ENCODE data around the gene COG3. TPM values are rescaled to one million over a fixed set of nuclear protein-coding genes. Genes with fewer than 3 reads are reported as not detected.

The COG3 gene
- total RNA-seq, 2 experiments from 2014 or later = 22.3 to 28.9 TPM

DNA sequence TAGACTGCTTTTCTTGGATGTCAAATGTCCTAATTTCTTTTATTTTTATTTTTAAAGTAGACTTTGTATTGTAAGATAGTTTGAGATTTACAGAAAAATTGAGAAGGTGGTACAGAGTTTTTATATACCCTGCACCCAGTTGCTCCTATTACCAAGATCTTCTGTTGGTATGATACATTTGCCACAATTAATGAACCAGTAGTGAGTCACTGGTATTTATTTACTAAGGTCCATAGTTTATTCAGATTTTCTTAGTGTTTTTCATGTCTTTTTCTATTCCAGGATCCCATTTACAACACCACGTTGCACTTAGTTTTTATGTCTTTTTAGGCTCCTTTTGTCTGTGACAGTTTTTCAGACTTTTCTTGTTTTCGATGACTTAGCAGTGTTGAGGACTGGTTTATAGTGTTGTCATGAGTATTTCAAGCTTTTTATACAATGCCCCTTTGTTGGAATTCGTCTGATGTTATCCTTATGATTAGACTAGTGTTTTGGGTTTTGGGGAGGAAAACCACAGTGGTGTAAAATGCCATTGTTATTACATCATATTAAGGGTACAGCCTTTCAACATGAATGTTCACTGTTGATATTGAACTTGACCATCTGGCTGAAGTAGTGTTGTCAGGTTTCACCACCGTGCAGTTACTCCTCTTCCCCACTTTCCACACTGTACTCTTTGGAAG lies 35.9 kb downstream of the COG3 start:
- ChIA-PET POLR2A (no interaction called here), CTCF (ENCODE audit: unreplicated experiment) (no interaction called here)
- Histone ChIP-seq H4K20me1 (ENCODE audit: insufficient read depth, low read length) (no peaks in the 10 kb centered on the region), H3K79me2 (ENCODE audit: insufficient read depth, low read depth, low read length) (no peaks in the 10 kb centered on the region), H3K27ac (ENCODE audit: low read depth, low read length, poor library complexity, severe bottlenecking) (no peak overlapping the region), H3K4me2 (ENCODE audit: low read length) (no peak overlapping the region), H2AFZ (ENCODE audit: low read length) (no peak overlapping the region), H3K4me1 (ENCODE audit: insufficient read depth, low read length, poor library complexity, severe bottlenecking) (peaks cover 5% of the 10 kb centered on the region), H3K9me2 (ENCODE audit: insufficient read depth, low read length) (no peaks in the 10 kb centered on the region), H3K9me3 (ENCODE audit: low read length) (no peaks in the 10 kb centered on the region), H3K36me3 (ENCODE audit: insufficient read depth, low read length) (peaks cover 77% of the 10 kb centered on the region), H3K4me3 (ENCODE audit: low read depth, low read length, poor library complexity, severe bottlenecking) (no peak overlapping the region)
- no peak for DNase-seq (ENCODE audit: low spot score)
- TF ChIP-seq, protein P1, sequence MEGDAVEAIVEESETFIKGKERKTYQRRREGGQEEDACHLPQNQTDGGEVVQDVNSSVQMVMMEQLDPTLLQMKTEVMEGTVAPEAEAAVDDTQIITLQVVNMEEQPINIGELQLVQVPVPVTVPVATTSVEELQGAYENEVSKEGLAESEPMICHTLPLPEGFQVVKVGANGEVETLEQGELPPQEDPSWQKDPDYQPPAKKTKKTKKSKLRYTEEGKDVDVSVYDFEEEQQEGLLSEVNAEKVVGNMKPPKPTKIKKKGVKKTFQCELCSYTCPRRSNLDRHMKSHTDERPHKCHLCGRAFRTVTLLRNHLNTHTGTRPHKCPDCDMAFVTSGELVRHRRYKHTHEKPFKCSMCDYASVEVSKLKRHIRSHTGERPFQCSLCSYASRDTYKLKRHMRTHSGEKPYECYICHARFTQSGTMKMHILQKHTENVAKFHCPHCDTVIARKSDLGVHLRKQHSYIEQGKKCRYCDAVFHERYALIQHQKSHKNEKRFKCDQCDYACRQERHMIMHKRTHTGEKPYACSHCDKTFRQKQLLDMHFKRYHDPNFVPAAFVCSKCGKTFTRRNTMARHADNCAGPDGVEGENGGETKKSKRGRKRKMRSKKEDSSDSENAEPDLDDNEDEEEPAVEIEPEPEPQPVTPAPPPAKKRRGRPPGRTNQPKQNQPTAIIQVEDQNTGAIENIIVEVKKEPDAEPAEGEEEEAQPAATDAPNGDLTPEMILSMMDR (conservative IDR thresholded peaks at IDR 0.05; ENCODE audit: low read length) = no peak
- intact Hi-C loops (cut with micrococcal nuclease; ENCODE audit: unreplicated experiment) = no loop called here
- BruUV-seq (replicated peaks) = no TSS peak

DNA sequence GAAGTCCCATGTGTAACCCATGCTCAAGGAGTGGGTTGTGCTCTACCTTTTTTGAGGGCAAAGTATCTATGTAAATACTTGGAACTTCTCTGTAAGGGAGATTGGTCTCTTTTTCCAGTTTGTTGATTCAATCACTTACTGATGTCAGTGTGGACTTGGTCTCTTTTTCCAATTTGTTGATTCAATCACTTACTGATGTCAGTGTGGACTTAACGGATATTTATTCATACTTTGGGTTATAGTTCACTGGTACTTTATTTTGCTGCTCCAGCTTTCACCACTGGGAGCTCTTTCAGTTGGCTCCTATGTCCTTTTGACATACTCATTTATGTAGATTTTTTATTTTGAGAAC lies 36.4 kb downstream of the COG3 start:
- H3K4me2 ChIP-seq (ENCODE audit: low read length) = no peak overlapping the region
- no peaks in the 10 kb centered on the region for H3K9me2 ChIP-seq (ENCODE audit: insufficient read depth, low read length)
- TF ChIP-seq EZH2phosphoT487 (IDR thresholded peaks at IDR 0.05; ENCODE audit: borderline replicate concordance, low read depth, low read length) = no peak
- TF ChIP-seq, protein P1 (conservative IDR thresholded peaks at IDR 0.05; ENCODE audit: low read length) = no peak
- H3K4me3 ChIP-seq (ENCODE audit: low read depth, low read length, poor library complexity, severe bottlenecking) = no peak overlapping the region
- H4K20me1 ChIP-seq (ENCODE audit: insufficient read depth, low read length) = no peaks in the 10 kb centered on the region
- H3K79me2 ChIP-seq (ENCODE audit: insufficient read depth, low read depth, low read length) = no peaks in the 10 kb centered on the region
- ChIA-PET POLR2A (no interaction called here), CTCF (ENCODE audit: unreplicated experiment) (no interaction called here)
- no peaks in the 10 kb centered on the region for H3K9me3 ChIP-seq (ENCODE audit: low read length)
- no peak overlapping the region for H3K27ac ChIP-seq (ENCODE audit: low read depth, low read length, poor library complexity, severe bottlenecking)
- intact Hi-C loops (cut with micrococcal nuclease; ENCODE audit: unreplicated experiment) = no loop called here
- H3K4me1 ChIP-seq (ENCODE audit: insufficient read depth, low read length, poor library complexity, severe bottlenecking) = peaks cover 5% of the 10 kb centered on the region
- no peak overlapping the region for H2AFZ ChIP-seq (ENCODE audit: low read length)
- BruUV-seq (replicated peaks) = no TSS peak
- peaks cover 77% of the 10 kb centered on the region for H3K36me3 ChIP-seq (ENCODE audit: insufficient read depth, low read length)
- no peak for DNase-seq (ENCODE audit: low spot score)

DNA sequence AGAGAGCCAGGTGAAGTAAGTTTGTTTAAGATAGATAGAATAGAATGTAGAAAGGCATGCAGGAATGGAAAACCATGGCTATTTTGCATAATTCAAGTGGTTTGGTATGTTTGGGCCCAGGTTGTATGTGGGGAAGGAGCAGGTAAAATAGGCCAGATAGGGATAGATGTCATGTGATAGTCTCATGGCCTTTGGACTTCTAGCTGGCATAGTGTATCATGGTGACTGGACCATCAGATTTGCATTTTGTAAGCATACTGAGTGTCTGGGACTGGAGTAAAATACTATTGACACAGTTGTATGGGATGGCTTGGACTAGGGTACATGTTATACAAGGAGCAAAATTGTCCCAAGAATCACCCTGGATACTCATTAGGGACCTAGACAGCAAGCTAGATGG lies 38.9 kb downstream of the COG3 start:
- intact Hi-C loops (cut with micrococcal nuclease; ENCODE audit: unreplicated experiment) = no loop called here
- BruUV-seq (replicated peaks) = no TSS peak
- Histone ChIP-seq H3K4me3 (ENCODE audit: low read depth, low read length, poor library complexity, severe bottlenecking) (no peak overlapping the region), H4K20me1 (ENCODE audit: insufficient read depth, low read length) (no peaks in the 10 kb centered on the region), H3K4me1 (ENCODE audit: insufficient read depth, low read length, poor library complexity, severe bottlenecking) (peaks cover 8% of the 10 kb centered on the region), H3K79me2 (ENCODE audit: insufficient read depth, low read depth, low read length) (no peaks in the 10 kb centered on the region), H3K9me3 (ENCODE audit: low read length) (no peaks in the 10 kb centered on the region), H2AFZ (ENCODE audit: low read length) (no peak overlapping the region), H3K4me2 (ENCODE audit: low read length) (no peak overlapping the region), H3K36me3 (ENCODE audit: insufficient read depth, low read length) (peaks cover 65% of the 10 kb centered on the region), H3K27ac (ENCODE audit: low read depth, low read length, poor library complexity, severe bottlenecking) (no peak overlapping the region), H3K9me2 (ENCODE audit: insufficient read depth, low read length) (no peaks in the 10 kb centered on the region)
- TF ChIP-seq, protein P1 (conservative IDR thresholded peaks at IDR 0.05; ENCODE audit: low read length) = no peak
- TF ChIP-seq EZH2phosphoT487 (IDR thresholded peaks at IDR 0.05; ENCODE audit: borderline replicate concordance, low read depth, low read length) = no peak
- CTCF ChIA-PET (ENCODE audit: unreplicated experiment) = no interaction called here
- POLR2A ChIA-PET = no interaction called here
- no peak for DNase-seq (ENCODE audit: low spot score)
